Frontal cortex (tissue), 4 donors: ENCODE measurements around the gene ACSF3. TPM values are rescaled to one million over a fixed set of nuclear protein-coding genes. Genes with fewer than 3 reads are reported as not detected.
"Not testable (repeated sequence)": the region's sequence is repeated elsewhere in the genome, so short reads cannot be mapped to it uniquely, and the experiment has no call there.

Experiments used
- DNase-seq, 2 donors: peaks; one replicate each; pipeline ENCODE4 v3.0.0; 2012; ENCODE audit warnings: low spot score in 2 of 2
- FAIRE-seq: peaks from 2 replicates; lab custom pipeline; 2012; peaks lifted over from hg19 to GRCh38; lab: Jason Lieb, UNC
- total RNA-seq: library from RNA; depleted of rRNA; stranded (reverse); fragments of >200 nt; gene quantifications from one replicate; pipeline ENCODE4 v1.2.3, GENCODE V29; 2014
- donor health status: control.
- donor health status: control.
- donor health status: control.

The ACSF3 gene
- total RNA-seq, 1 donor from 2014 or later, result 9.0 TPM

- FAIRE-seq (no peak), DNase-seq (no peak)
Measured at GRCh38 chr16:89152831-89153700, 59.4 kb downstream of the ACSF3 start.

- no peak for FAIRE-seq
- DNase-seq, result no peak
Measured at GRCh38 chr16:89153848-89154271, 60.2 kb downstream of the ACSF3 start.

- no peak for DNase-seq
- FAIRE-seq, result no peak
Measured at GRCh38 chr16:89154390-89155183, 60.9 kb downstream of the ACSF3 start.

- DNase-seq (peak in 1 of 2 donors; percentile 60), FAIRE-seq (no peak)
Measured at GRCh38 chr16:89155184-89155679, 61.6 kb downstream of the ACSF3 start.

- FAIRE-seq, result no peak
- DNase-seq, result no peak
Measured at GRCh38 chr16:89155851-89156739, 62.4 kb downstream of the ACSF3 start.

GRCh38 chr16:89156740-89157645, 63.3 kb downstream of the ACSF3 start:
- FAIRE-seq, result no peak
- DNase-seq, result no peak

GRCh38 chr16:89157778-89158177, 64.1 kb downstream of the ACSF3 start:
- FAIRE-seq, result no peak
- DNase-seq, result no peak

- FAIRE-seq (no peak), DNase-seq (no peak)
Measured at GRCh38 chr16:89159066-89159849, 65.6 kb downstream of the ACSF3 start.

GRCh38 chr16:89159850-89160354, 66.2 kb downstream of the ACSF3 start:
- no peak for FAIRE-seq
- no peak for DNase-seq

GRCh38 chr16:89160977-89161701, 67.5 kb downstream of the ACSF3 start:
- no peak for FAIRE-seq
- no peak for DNase-seq

GRCh38 chr16:89161763-89162713, 68.4 kb downstream of the ACSF3 start:
- no peak for DNase-seq

GRCh38 chr16:89163297-89163696, 69.6 kb downstream of the ACSF3 start:
- DNase-seq (no peak), FAIRE-seq (no peak)

More at GRCh38 chr16:89161763-89162713, 68.4 kb downstream of the ACSF3 start:
- FAIRE-seq, result no peak

GRCh38 chr16:89164436-89164835, 70.8 kb downstream of the ACSF3 start:
- DNase-seq (no peak), FAIRE-seq (no peak)

- DNase-seq, result no peak
- no peak for FAIRE-seq
Measured at GRCh38 chr16:89164847-89165680, 71.4 kb downstream of the ACSF3 start.

GRCh38 chr16:89165681-89165979, 72.0 kb downstream of the ACSF3 start:
- DNase-seq, FAIRE-seq: not testable (repeated sequence)
